HEK293T (cell line): ENCODE measurements around the gene L3MBTL4.

Source experiments
- CTBP1 ChIP-seq: fragments of 450-650 bp; IDR thresholded peaks from 2 replicates; pipeline ENCODE4 v1.6.1; 2016; ENCODE audit warnings: borderline replicate concordance
- FOXA1 ChIP-seq: fragments of 450-650 bp; IDR thresholded peaks from 2 replicates; pipeline ENCODE4 v1.6.1; 2016; ENCODE audit warnings: mild to moderate bottlenecking
- FOXK2 ChIP-seq: fragments of 450-650 bp; IDR thresholded peaks from 2 replicates; pipeline ENCODE4 v1.6.1; 2016; ENCODE audit warnings: mild to moderate bottlenecking
- FOXM1 ChIP-seq: fragments of 450-650 bp; IDR thresholded peaks from 2 replicates; pipeline ENCODE4 v1.6.1; 2017; ENCODE audit warnings: mild to moderate bottlenecking, borderline replicate concordance
- L3MBTL2 ChIP-seq: fragments of 450-650 bp; conservative IDR thresholded peaks from 2 replicates; pipeline ENCODE4 v1.6.1; 2016; ENCODE audit warnings: mild to moderate bottlenecking
- SP1 ChIP-seq: fragments of 450-650 bp; IDR thresholded peaks from 2 replicates; pipeline ENCODE4 v1.6.1; 2017
- SUZ12 ChIP-seq: fragments of 450-650 bp; IDR thresholded peaks from 2 replicates; pipeline ENCODE4 v1.6.1; 2016; ENCODE audit warnings: mild to moderate bottlenecking
- TARDBP ChIP-seq: fragments of 450-650 bp; IDR thresholded peaks from 2 replicates; pipeline ENCODE4 v1.6.1; 2016
- ZNF384 ChIP-seq: fragments of 450-650 bp; IDR thresholded peaks from 2 replicates; pipeline ENCODE4 v1.6.1; 2016

DNA sequence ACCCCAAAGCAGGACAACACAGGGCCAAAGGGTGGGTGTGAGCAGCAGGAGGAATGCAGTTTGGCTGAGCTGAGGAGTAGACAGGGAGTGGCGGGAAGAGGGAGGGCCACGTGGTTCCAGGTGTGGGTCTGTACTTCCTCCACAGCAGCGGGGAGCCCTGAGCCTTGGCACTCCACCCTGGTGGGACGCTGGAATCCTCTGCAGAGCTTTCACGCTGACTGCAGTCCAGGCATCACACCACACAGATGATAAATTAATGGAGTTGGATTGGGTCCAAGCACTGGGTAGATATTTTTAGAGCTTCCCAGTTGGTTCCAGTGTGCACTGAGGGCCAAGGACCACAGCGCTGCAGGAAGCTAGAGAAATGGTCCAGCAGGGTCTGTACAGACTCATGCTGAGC lies 452.3 kb downstream of the L3MBTL4 start:
- TF ChIP-seq SP1 (no peak), ZNF384 (no peak), TARDBP (no peak), FOXK2 (no peak), L3MBTL2 (no peak), CTBP1 (no peak), FOXA1 (no peak), FOXM1 (no peak), SUZ12 (no peak)
